Measurements from ENCODE around the gene DNMBP.

DNMBP gene

DNA sequence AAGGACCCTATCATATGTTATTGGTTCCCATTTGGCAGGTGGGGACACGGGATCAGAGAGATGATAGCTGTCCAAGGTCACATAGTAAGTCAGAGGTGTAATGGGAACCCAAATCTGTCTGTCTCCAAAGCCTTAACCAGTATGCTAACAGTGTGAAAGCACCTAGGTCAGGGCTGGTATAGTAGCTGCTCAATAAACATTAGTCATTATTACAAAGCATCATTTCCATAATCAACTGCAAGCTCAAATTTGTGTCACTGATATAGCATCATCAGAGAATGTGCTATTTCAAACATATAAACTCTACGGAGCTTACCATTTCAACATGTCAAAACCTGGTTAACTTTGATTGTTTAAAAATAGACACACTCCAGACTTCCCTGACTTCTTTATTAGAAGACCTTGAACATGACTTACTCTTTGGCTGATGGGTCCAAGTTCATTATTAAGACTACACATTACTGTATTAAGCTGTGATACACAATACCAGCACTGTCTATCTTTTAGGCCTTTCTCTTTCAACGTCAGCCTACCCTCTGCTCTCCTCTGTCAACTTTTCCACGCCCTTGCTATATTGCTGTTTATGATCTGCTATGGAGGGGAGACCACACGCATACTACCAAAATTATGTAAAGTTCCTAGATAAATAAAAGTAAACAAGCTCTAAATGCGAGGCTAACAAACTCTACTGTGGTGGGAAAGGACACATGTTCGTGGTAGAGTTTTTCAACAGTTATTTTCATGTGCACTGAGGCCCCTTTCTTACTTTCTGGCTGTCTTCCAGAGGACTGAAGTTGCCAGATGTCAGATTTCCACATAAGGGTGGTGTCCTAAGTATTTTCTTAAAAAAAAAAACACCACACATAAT is 33.6 kb downstream of the DNMBP start:
- Histone ChIP-seq H3K4me3 (replicated peaks; ENCODE audit: insufficient read depth, low read length) (no peak overlapping the region), H3K27ac (replicated peaks) (peak overlapping the region; percentile 6; the same call in 1 of the 2 replicates), H3K27me3 (ENCODE audit: insufficient read depth, poor library complexity, severe bottlenecking) (no peaks in the 10 kb centered on the region)
- TF ChIP-seq, protein P1, sequence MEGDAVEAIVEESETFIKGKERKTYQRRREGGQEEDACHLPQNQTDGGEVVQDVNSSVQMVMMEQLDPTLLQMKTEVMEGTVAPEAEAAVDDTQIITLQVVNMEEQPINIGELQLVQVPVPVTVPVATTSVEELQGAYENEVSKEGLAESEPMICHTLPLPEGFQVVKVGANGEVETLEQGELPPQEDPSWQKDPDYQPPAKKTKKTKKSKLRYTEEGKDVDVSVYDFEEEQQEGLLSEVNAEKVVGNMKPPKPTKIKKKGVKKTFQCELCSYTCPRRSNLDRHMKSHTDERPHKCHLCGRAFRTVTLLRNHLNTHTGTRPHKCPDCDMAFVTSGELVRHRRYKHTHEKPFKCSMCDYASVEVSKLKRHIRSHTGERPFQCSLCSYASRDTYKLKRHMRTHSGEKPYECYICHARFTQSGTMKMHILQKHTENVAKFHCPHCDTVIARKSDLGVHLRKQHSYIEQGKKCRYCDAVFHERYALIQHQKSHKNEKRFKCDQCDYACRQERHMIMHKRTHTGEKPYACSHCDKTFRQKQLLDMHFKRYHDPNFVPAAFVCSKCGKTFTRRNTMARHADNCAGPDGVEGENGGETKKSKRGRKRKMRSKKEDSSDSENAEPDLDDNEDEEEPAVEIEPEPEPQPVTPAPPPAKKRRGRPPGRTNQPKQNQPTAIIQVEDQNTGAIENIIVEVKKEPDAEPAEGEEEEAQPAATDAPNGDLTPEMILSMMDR (IDR thresholded peaks at IDR 0.05; ENCODE audit: insufficient read depth, low read length): no peak
- no peak for TF ChIP-seq SPI1 (IDR thresholded peaks at IDR 0.05; ENCODE audit: borderline replicate concordance, low read depth)
- TF ChIP-seq, protein P2, sequence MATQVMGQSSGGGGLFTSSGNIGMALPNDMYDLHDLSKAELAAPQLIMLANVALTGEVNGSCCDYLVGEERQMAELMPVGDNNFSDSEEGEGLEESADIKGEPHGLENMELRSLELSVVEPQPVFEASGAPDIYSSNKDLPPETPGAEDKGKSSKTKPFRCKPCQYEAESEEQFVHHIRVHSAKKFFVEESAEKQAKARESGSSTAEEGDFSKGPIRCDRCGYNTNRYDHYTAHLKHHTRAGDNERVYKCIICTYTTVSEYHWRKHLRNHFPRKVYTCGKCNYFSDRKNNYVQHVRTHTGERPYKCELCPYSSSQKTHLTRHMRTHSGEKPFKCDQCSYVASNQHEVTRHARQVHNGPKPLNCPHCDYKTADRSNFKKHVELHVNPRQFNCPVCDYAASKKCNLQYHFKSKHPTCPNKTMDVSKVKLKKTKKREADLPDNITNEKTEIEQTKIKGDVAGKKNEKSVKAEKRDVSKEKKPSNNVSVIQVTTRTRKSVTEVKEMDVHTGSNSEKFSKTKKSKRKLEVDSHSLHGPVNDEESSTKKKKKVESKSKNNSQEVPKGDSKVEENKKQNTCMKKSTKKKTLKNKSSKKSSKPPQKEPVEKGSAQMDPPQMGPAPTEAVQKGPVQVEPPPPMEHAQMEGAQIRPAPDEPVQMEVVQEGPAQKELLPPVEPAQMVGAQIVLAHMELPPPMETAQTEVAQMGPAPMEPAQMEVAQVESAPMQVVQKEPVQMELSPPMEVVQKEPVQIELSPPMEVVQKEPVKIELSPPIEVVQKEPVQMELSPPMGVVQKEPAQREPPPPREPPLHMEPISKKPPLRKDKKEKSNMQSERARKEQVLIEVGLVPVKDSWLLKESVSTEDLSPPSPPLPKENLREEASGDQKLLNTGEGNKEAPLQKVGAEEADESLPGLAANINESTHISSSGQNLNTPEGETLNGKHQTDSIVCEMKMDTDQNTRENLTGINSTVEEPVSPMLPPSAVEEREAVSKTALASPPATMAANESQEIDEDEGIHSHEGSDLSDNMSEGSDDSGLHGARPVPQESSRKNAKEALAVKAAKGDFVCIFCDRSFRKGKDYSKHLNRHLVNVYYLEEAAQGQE (IDR thresholded peaks at IDR 0.05; ENCODE audit: insufficient replicate concordance, low read depth): no peak
- peak in 1 of 2 experiments; percentile 16 for DNase-seq (ENCODE audit: low read depth in 1 of 2, low spot score in 1 of 2)

DNA sequence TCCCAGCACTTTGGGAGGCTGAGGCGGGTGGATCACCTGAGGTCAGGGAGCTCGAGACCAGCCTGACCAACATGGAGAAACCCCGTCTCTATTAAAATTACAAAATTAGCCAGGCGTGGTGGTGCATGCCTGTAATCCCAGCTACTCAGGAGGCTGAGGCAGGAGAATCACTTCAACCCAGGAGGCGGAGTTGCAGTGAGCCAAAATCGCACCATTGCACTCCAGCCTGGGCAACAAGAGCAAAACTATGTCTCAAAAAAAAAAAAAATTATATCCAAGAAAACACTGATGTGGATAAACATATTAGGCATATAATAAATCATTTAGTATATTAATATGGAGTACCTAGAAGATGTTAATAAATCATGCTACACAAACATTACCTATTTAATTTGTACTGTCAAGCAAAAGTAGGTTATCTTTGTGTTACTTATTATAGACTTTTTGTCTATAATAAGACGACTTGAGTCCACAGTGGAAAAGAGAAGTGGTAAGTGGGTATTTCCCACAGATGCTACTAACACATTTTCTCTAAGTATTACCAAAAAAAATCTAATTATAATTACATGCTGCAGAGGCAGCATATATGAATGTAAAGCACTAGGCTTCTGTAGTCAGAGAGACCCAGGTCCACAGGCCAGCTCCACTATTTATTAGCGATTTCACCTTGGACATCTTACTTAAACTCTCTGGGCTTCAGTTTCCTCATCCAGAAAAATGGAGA is 34.5 kb downstream of the DNMBP start:
- TF ChIP-seq GABPA (IDR thresholded peaks at IDR 0.05; ENCODE audit: low read depth) (no peak), POLR2AphosphoS5 (IDR thresholded peaks at IDR 0.05; ENCODE audit: low read depth) (no peak), SPI1 (IDR thresholded peaks at IDR 0.05; ENCODE audit: borderline replicate concordance, low read depth) (peak; percentile 33; the same call in 1 of the 2 replicates)
- no peaks in the 10 kb centered on the region for H3K27me3 ChIP-seq (ENCODE audit: insufficient read depth, poor library complexity, severe bottlenecking)
- no peak overlapping the region for H3K4me3 ChIP-seq (replicated peaks; ENCODE audit: insufficient read depth, low read length)
- DNase-seq (ENCODE audit: low read depth in 1 of 2, low spot score in 1 of 2): no peak
- peak overlapping the region; percentile 6; the same call in 1 of the 2 replicates for H3K27ac ChIP-seq (replicated peaks)

DNA sequence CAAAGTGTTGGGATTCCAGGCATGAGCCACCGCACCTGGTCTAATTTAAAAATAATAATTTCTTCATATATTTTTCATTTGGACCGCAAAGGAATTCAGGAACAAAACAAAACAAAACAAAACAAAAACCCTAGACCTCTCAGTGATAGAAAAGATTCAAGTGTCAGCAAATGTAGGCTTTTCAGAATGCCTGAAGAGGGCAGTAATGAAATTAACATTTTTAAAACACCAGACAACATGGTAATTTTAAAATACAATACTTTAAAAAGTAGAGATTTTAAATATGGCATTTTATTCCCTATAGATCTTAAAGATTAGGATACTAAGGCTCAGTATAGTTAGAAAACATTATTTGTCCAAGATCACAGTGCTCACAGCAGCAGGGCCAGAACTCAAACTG is 36.6 kb downstream of the DNMBP start:
- Histone ChIP-seq H3K4me3 (replicated peaks; ENCODE audit: insufficient read depth, low read length) (no peak overlapping the region), H3K27me3 (ENCODE audit: insufficient read depth, poor library complexity, severe bottlenecking) (no peaks in the 10 kb centered on the region), H3K27ac (replicated peaks) (no peak overlapping the region)
- DNase-seq (ENCODE audit: low read depth in 1 of 2, low spot score in 1 of 2): no peak
- no peak for TF ChIP-seq SPI1 (IDR thresholded peaks at IDR 0.05; ENCODE audit: borderline replicate concordance, low read depth)
- TF ChIP-seq, protein P1 (IDR thresholded peaks at IDR 0.05; ENCODE audit: insufficient read depth, low read length): no peak
- no peak for TF ChIP-seq POLR2AphosphoS5 (IDR thresholded peaks at IDR 0.05; ENCODE audit: low read depth)
- TF ChIP-seq GABPA (IDR thresholded peaks at IDR 0.05; ENCODE audit: low read depth): no peak
- TF ChIP-seq, protein P2 (IDR thresholded peaks at IDR 0.05; ENCODE audit: insufficient replicate concordance, low read depth): no peak

DNA sequence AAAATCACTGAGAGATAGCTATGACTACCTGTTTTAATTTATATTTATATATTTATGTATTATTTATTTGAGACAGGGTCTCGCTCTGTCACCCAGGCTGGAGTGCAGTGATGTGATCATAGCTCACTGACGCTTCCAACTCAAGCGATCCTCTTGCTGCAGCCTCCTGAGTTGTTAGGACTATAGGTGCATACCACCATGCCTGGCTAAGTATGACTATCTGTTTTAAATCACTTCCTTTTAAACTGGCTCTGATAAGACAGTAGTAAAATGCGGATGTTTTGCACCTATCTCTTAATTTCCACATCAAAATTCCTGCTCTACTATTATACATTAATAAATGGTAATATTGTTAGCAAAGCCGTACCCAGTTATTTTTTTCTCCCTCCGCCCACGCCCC is 41.8 kb downstream of the DNMBP start:
- DNase-seq (ENCODE audit: low read depth in 1 of 2, low spot score in 1 of 2): no peak
- no peak overlapping the region for H3K27ac ChIP-seq (replicated peaks)
- H3K27me3 ChIP-seq (ENCODE audit: insufficient read depth, poor library complexity, severe bottlenecking): no peaks in the 10 kb centered on the region
- no peak overlapping the region for H3K4me3 ChIP-seq (replicated peaks; ENCODE audit: insufficient read depth, low read length)
- TF ChIP-seq POLR2AphosphoS5 (IDR thresholded peaks at IDR 0.05; ENCODE audit: low read depth) (no peak), SPI1 (IDR thresholded peaks at IDR 0.05; ENCODE audit: borderline replicate concordance, low read depth) (no peak), GABPA (IDR thresholded peaks at IDR 0.05; ENCODE audit: low read depth) (no peak)
- TF ChIP-seq, protein P1 (IDR thresholded peaks at IDR 0.05; ENCODE audit: insufficient read depth, low read length): no peak
- TF ChIP-seq, protein P2 (IDR thresholded peaks at IDR 0.05; ENCODE audit: insufficient replicate concordance, low read depth): no peak

Data from HL-60 (cell line).